DOHH2 (cell line): ENCODE results near the gene OR5H15.

Source experiments
- EZH2phosphoT487 ChIP-seq: fragments of 200-600 bp; sonication (generic); IDR thresholded peaks from 2 replicates; pipeline ENCODE4 v1.6.1; 2017; ENCODE audit warnings: borderline replicate concordance, mild to moderate bottlenecking, antibody characterized with exemption, low read length, moderate library complexity, mixed read lengths
- TF ChIP-seq, protein P1 (sequence below): fragments of 200-600 bp; sonication (generic); IDR thresholded peaks from one replicate; pipeline ENCODE4 v1.5.1; 2014; ENCODE audit warnings: antibody characterized with exemption, mild to moderate bottlenecking, low read depth, low read length; ENCODE audit not compliant: poor library complexity, severe bottlenecking

DNA sequence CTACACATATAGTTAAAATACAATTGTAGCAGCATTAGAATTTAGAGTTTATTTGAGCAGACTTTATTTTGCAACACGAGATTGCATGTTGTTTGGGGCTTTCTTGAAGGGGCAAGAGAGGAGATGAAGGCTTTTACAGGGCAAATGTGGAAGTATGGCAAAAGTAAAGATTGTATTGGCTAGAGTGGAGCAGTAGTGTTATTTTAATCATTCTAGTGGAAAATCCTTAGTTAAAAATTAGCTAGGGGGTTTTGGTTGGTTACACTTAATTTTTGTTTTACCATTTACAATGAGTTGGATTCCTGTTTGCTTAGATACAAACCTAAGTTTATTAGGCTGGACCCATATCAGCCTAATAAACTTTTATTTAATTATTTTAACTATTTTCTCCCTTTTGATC is 4.6 kb downstream of the OR5H15 start:
- TF ChIP-seq, protein P1, sequence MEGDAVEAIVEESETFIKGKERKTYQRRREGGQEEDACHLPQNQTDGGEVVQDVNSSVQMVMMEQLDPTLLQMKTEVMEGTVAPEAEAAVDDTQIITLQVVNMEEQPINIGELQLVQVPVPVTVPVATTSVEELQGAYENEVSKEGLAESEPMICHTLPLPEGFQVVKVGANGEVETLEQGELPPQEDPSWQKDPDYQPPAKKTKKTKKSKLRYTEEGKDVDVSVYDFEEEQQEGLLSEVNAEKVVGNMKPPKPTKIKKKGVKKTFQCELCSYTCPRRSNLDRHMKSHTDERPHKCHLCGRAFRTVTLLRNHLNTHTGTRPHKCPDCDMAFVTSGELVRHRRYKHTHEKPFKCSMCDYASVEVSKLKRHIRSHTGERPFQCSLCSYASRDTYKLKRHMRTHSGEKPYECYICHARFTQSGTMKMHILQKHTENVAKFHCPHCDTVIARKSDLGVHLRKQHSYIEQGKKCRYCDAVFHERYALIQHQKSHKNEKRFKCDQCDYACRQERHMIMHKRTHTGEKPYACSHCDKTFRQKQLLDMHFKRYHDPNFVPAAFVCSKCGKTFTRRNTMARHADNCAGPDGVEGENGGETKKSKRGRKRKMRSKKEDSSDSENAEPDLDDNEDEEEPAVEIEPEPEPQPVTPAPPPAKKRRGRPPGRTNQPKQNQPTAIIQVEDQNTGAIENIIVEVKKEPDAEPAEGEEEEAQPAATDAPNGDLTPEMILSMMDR: no peak
- TF ChIP-seq EZH2phosphoT487: no peak
